Hepatocyte (in vitro differentiated cells): ENCODE results near the gene NDST1.

Source experiments
- CTCF ChIP-seq: fragments of 200-600 bp; sonication (generic); IDR thresholded peaks from 2 replicates; pipeline ENCODE4 v1.5.1; 2016; ENCODE audit warnings: antibody characterized with exemption, mild to moderate bottlenecking; ENCODE audit not compliant: poor library complexity
- EZH2 ChIP-seq: fragments of 200-600 bp; sonication (generic); IDR thresholded peaks from 2 replicates; pipeline ENCODE4 v1.6.1; 2016; ENCODE audit warnings: antibody characterized with exemption, mild to moderate bottlenecking, borderline replicate concordance

GRCh38 chr5:150464554-150465012, 43.3 kb upstream of the NDST1 start:
- TF ChIP-seq CTCF (no peak), EZH2 (no peak)
